ENCODE data around the gene SMOC2.

The SMOC2 gene

GRCh38 chr6:168626046-168626602 is 185.1 kb downstream of the SMOC2 start:
- DNase-seq (ENCODE audit: low spot score), result no peak

DNA sequence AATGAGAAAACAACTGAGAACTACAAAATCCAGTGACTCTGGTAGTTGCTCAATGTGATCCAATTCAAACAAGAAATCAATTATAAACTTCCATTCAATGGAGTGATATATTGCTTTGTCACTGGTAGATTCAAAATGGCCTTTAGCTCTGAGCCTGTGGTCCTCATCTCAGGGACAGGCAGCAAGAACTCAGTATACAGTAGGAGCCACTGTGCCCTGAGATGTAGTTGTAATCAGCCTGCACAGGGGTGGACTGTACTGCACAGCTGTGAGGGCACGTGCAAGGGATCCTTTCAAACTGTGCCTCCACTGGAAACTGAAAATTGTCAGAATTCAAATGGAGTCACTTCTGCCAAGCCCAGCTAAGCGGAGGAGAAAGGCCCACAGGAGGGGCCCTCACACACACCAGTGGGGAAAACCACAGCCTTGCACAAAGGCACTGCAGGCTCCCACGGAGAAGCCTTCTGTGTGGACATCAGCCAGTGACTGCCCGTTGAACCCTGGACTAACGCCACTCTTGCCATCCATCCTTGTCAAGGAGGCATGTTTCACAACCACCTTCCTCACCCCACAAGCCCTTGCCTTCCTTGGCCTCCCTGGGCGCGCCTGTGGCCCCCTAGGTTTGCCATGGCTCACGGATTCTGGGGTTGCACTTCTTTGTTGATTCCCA is 186.7 kb downstream of the SMOC2 start:
- no peak for DNase-seq (ENCODE audit: low spot score)

- no peak for DNase-seq (ENCODE audit: low spot score)
These were observed 187.2 kb downstream of the SMOC2 start for GRCh38 chr6:168628176-168628553.

DNA sequence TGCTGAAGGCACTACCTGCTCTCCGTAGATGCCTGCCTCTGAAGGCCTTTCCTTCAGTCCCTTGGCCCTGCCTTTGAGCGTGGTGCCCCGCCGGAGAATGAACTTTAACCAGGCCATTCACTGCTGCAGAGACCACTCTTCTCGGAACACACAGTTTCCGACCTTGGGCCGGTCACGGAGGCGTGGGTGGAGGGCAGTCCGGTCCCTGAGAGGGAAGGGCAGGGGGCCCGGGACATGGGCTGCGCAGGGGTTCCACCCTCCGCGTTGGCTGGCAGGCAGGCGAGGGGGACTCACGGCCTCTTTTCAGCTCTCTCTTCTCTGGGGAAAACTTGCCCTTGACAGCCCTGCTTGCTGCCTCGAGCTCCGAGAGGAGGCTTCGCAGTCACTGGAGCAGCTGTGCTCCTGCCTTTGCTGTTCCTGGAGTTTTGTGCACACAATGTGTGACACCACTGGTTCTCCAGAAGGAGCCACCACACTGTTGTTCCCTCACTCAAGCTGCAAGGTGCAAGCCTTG is 187.8 kb downstream of the SMOC2 start:
- DNase-seq (ENCODE audit: low spot score), result no peak

GRCh38 chr6:168631564-168631963 is 190.6 kb downstream of the SMOC2 start:
- no peak for DNase-seq (ENCODE audit: low spot score)

- no peak for DNase-seq (ENCODE audit: low spot score)
These were observed 191.7 kb downstream of the SMOC2 start for GRCh38 chr6:168632694-168633093.

DNA sequence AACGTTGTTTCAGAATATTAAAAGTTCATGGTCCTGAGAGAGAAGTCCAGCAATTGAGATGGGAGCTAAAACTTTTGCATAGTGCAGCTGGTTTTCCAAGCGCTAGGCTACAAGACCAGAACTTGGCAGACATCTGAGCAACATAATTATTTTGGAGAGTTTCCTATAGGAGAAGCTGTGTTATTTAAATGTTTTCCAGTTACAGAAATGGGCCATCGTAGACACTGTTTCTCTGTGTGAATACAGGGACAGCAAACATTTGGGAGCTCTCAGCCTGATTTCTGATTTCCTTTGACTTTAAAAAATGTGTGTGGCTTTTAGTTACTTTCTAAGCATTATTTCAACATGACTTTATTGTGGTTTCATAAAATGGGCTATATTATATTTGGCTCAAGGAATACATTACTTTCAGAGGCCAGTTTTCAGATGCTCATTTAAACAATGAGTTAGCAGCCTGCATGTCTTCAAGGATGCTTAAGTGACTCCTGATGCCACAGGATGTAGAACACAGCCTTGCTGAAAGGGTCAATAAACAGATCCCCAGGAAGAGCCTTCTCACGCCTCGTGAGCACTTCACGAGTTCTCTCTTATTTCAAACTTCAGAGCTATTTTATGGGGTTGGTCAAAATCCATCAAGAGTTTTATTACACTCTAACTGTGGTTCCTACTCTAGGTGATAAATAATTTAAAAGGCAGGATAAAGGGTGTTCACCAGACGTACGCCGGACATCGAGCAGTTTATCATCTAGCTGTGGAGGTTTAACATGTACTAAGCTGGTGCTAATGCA is 193.8 kb downstream of the SMOC2 start:
- no peak for DNase-seq (ENCODE audit: low spot score)

- no peak for DNase-seq (ENCODE audit: low spot score)
These were observed 195.4 kb downstream of the SMOC2 start for GRCh38 chr6:168636147-168637004.

DNA sequence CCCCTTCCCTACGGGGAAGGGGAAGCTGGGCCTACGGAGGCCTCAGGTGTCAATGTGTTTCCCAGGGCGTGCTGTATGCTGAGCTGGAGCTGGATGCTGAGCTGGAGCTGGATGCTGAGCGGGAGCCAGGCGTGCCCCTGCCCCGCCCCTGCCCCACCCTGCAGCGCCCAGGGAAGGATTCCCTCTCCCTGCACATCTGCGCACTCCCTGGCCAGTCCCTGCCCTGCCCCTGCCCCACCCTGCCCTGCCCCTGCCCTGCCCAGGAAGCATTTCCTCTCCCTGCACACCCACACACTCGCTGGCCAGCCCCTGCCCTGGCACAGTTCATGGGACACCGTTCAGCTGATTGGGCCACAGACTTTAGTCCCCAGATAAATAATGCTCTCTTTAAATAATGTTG is 196.8 kb downstream of the SMOC2 start:
- DNase-seq (ENCODE audit: low spot score), result no peak

- DNase-seq (ENCODE audit: low spot score), result no peak
These were observed 197.7 kb downstream of the SMOC2 start for GRCh38 chr6:168638468-168639271.

- DNase-seq (ENCODE audit: low spot score), result no peak
These were observed 199.2 kb downstream of the SMOC2 start for GRCh38 chr6:168640181-168640580.

- no peak for DNase-seq (ENCODE audit: low spot score)
These were observed 199.8 kb downstream of the SMOC2 start for GRCh38 chr6:168640768-168641167.

- no peak for DNase-seq (ENCODE audit: low spot score)
These were observed 200.5 kb downstream of the SMOC2 start for GRCh38 chr6:168641446-168641845.

GRCh38 chr6:168643401-168643800 is 202.4 kb downstream of the SMOC2 start:
- no peak for DNase-seq (ENCODE audit: low spot score)

- DNase-seq (ENCODE audit: low spot score), result no peak
These were observed 204.3 kb downstream of the SMOC2 start for GRCh38 chr6:168645326-168645725.

- no peak for DNase-seq (ENCODE audit: low spot score)
These were observed 206.3 kb downstream of the SMOC2 start for GRCh38 chr6:168647271-168647670.

DNA sequence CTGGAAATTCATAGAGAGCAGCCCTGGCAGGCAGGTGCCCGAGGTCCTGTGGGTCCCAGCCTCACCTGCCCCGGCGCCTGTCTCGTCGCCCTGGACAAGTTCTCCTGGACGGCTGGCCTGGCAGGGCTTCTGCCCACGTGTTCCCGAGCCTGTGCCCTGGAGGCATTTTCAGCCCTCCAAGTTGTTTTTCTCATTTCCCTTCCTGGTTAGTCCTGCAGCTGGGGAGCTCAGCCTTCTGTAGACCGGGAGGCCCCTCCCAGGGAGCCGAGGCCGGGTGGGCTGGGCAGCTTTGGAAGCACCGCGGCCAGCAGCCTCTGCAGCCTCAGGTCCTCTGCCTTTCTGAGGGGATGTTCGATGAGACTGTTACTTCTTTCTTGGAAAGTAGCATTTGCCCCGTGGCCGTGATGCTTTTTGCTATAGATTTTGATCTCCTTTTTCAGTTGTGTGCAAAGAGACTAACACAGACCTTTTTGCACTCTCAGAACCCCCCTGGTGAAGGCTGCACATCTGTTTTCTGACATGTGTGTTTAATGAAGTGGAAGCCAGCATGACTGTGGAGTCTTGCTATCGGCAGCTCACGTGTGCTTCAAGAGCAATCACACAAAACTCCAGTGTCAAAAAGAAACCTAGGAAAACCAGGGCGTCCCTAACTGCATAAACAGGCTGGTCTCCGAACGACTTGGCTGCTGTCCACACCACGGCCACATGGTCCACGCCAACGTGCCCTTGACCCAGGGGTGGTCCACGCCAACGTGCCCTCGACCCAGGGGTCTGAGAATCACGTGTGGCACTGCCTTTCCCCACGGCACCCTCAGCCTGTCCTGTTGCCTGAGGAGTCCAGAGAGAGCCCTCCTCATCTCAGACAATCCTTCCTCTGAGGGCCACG is 207.5 kb downstream of the SMOC2 start:
- DNase-seq (ENCODE audit: low spot score), result no peak

- no peak for DNase-seq (ENCODE audit: low spot score)
These were observed 208.2 kb downstream of the SMOC2 start for GRCh38 chr6:168649209-168649608.

DNA sequence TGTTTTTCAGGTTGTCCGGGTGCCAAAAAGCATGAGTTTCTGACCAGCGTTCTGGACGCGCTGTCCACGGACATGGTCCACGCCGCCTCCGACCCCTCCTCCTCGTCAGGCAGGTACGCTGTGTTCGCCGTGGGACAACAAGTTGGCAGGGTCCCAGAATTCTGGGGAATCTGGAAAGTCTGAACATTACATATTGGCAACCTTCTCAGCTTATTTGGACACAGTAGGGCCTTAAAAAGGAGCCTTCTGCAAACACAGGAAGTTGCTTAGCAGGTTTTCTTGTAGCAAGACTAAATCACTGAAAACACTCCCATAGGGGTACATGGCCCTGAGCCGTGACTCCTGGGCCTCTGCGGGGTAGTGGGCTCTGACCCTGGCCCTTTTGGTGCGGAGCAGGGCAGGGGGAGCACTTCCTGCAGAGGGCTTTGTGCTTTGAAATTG is 209.7 kb downstream of the SMOC2 start:
- no peak for DNase-seq (ENCODE audit: low spot score)

DNA sequence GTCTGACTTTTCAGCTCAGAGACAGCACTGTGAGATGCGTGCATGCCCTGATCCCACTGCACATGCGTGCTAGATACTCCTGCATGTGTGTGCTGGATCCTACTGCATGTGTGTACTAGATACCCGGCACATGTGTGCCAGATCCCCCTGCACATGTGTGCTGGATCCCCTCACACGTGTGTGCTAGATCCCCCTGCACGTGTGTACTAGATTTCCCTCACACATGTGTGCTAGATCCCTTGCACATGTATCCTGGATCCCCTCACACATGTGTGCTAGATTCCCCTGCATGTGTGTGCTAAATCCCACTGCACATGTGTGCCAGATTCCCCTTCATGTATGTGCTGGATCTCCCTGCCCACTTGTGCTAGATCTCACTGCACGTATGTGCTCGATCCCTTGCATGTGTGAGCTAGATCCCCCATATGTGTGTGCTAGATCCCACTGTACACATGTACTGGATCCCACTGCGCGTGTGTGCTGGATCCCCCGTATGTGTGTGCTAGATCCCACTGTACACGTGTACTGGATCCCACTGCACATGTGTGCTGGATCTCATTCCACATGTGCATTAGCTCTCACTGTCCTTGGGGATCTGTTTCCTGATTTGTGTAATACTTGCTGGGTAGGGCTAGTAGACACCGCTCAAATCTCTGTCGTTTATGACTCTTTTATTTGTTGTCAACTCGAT is 214.6 kb downstream of the SMOC2 start:
- no peak for DNase-seq (ENCODE audit: low spot score)

Data from cerebellar cortex (tissue), 1 donor.